ENCODE measurements around the gene HS2ST1. TPM values are rescaled to one million over a fixed set of nuclear protein-coding genes. Genes with fewer than 3 reads are reported as not detected.
A peak's percentile ranks its signal among the peaks of the same experiment; 100 is the strongest.

The HS2ST1 gene
- total and polyA plus RNA-seq, 2 experiments from 2014 or later: 6.7 to 17.1 TPM

- no peak for TF ChIP-seq ZNF462 (CRISPR knock-in tag; IDR thresholded peaks at IDR 0.05)
- TF ChIP-seq ZNF331 (CRISPR knock-in tag; IDR thresholded peaks at IDR 0.05; ENCODE audit: low read depth): no peak
Measured at GRCh38 chr1:86990826-86991225, 76.4 kb downstream of the HS2ST1 start (continued).

- DNase-seq (ENCODE audit: low spot score) (peak; percentile 30), ATAC-seq (peak; percentile 83)
- peaks cover 3% of the 10 kb centered on the region for H3K27me3 Mint-ChIP-seq (ENCODE audit: insufficient read depth, low read depth, poor library complexity)
- no peak overlapping the region for H2AFZ ChIP-seq
- peak overlapping the region; percentile 59 for H3K4me2 ChIP-seq
- H3K36me3 Mint-ChIP-seq (ENCODE audit: low read depth): no peaks in the 10 kb centered on the region; the same call in 2 of the 3 replicates
- no peak overlapping the region for H3K27ac Mint-ChIP-seq
- H3K4me3 Mint-ChIP-seq: no peak overlapping the region
- H3K27ac ChIP-seq (ENCODE audit: low read depth): no peak overlapping the region
- H3K27me3 ChIP-seq (ENCODE audit: insufficient read depth): no peaks in the 10 kb centered on the region
- peaks cover 30% of the 10 kb centered on the region for H3K4me1 Mint-ChIP-seq
- H3K4me1 ChIP-seq (ENCODE audit: insufficient read depth): peaks cover 8% of the 10 kb centered on the region
- H3K36me3 ChIP-seq (ENCODE audit: insufficient read depth): no peaks in the 10 kb centered on the region
- peaks cover 61% of the 10 kb centered on the region for H3K79me2 ChIP-seq (replicated peaks; ENCODE audit: insufficient read depth)
- H4K20me1 ChIP-seq (replicated peaks; ENCODE audit: insufficient read depth): peaks cover 11% of the 10 kb centered on the region
- no peak overlapping the region for H3K4me3 ChIP-seq
- H3F3A ChIP-seq (replicated peaks; ENCODE audit: low read depth): no peaks in the 10 kb centered on the region
- no peaks in the 10 kb centered on the region for H3K9me3 Mint-ChIP-seq
- no peaks in the 10 kb centered on the region for H3K9me2 ChIP-seq (ENCODE audit: insufficient read depth)
- TF ChIP-seq, protein P1, sequence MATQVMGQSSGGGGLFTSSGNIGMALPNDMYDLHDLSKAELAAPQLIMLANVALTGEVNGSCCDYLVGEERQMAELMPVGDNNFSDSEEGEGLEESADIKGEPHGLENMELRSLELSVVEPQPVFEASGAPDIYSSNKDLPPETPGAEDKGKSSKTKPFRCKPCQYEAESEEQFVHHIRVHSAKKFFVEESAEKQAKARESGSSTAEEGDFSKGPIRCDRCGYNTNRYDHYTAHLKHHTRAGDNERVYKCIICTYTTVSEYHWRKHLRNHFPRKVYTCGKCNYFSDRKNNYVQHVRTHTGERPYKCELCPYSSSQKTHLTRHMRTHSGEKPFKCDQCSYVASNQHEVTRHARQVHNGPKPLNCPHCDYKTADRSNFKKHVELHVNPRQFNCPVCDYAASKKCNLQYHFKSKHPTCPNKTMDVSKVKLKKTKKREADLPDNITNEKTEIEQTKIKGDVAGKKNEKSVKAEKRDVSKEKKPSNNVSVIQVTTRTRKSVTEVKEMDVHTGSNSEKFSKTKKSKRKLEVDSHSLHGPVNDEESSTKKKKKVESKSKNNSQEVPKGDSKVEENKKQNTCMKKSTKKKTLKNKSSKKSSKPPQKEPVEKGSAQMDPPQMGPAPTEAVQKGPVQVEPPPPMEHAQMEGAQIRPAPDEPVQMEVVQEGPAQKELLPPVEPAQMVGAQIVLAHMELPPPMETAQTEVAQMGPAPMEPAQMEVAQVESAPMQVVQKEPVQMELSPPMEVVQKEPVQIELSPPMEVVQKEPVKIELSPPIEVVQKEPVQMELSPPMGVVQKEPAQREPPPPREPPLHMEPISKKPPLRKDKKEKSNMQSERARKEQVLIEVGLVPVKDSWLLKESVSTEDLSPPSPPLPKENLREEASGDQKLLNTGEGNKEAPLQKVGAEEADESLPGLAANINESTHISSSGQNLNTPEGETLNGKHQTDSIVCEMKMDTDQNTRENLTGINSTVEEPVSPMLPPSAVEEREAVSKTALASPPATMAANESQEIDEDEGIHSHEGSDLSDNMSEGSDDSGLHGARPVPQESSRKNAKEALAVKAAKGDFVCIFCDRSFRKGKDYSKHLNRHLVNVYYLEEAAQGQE (IDR thresholded peaks at IDR 0.05; ENCODE audit: unreplicated experiment): no peak
- TF ChIP-seq EZH2phosphoT487 (IDR thresholded peaks at IDR 0.05; ENCODE audit: unreplicated experiment) (no peak), ZNF114 (CRISPR knock-in tag; IDR thresholded peaks at IDR 0.05) (no peak), NANOG (IDR thresholded peaks at IDR 0.05; ENCODE audit: borderline replicate concordance) (no peak), ETS1 (IDR thresholded peaks at IDR 0.05) (no peak)
Measured at GRCh38 chr1:86991549-86992186, 77.2 kb downstream of the HS2ST1 start.
